ENCODE results near the gene VILL. TPM values are rescaled to one million over a fixed set of nuclear protein-coding genes. Genes with fewer than 3 reads are reported as not detected.

The VILL gene
- total RNA-seq, 2 donors from 2014 or later: 11.5 to 13.7 TPM

- no peaks in the 10 kb centered on the region for H3K9me3 ChIP-seq
- no peak for TF ChIP-seq CTCF (IDR thresholded peaks at IDR 0.05)
- no peaks in the 10 kb centered on the region for H3K27me3 ChIP-seq (replicated peaks; ENCODE audit: insufficient read depth)
- DNase-seq (ENCODE audit: low spot score) (no peak), ATAC-seq (ENCODE audit: insufficient number of reproducible peaks, low FRiP score, low read depth) (no peak)
- no peaks in the 10 kb centered on the region for H3K36me3 ChIP-seq
- H3K27ac ChIP-seq: no peak overlapping the region
- peaks cover 28 to 57% of the 10 kb centered on the region in 2 donors for H3K4me1 ChIP-seq (ENCODE audit: control insufficient read depth in 1 of 2, low read depth in 2 of 2)
- no peak overlapping the region for H3K4me3 ChIP-seq
These were observed 46.8 kb upstream of the VILL start for GRCh38 chr3:37943631-37944314.

GRCh38 chr3:37944391-37944842, 46.2 kb upstream of the VILL start:
- TF ChIP-seq CTCF (IDR thresholded peaks at IDR 0.05): no peak
- H3K9me3 ChIP-seq: no peaks in the 10 kb centered on the region
- DNase-seq (ENCODE audit: low spot score): no peak
- no peaks in the 10 kb centered on the region for H3K27me3 ChIP-seq (replicated peaks; ENCODE audit: insufficient read depth)
- peak overlapping the region; percentile 15 to 54 for H3K27ac ChIP-seq
- peaks cover 28 to 53% of the 10 kb centered on the region in 2 donors for H3K4me1 ChIP-seq (ENCODE audit: control insufficient read depth in 1 of 2, low read depth in 2 of 2)
- no peak for ATAC-seq (ENCODE audit: insufficient number of reproducible peaks, low FRiP score, low read depth)
- H3K4me3 ChIP-seq: peak overlapping the region; percentile 48
- H3K36me3 ChIP-seq: no peaks in the 10 kb centered on the region

- Histone ChIP-seq H3K4me3 (peak overlapping the region; percentile 48), H3K27ac (peak overlapping the region; percentile 24 to 54), H3K9me3 (no peaks in the 10 kb centered on the region), H3K36me3 (no peaks in the 10 kb centered on the region), H3K27me3 (replicated peaks; ENCODE audit: insufficient read depth) (no peaks in the 10 kb centered on the region), H3K4me1 (ENCODE audit: control insufficient read depth in 1 of 2, low read depth in 2 of 2) (peaks cover 35 to 55% of the 10 kb centered on the region in 2 donors)
- TF ChIP-seq CTCF (IDR thresholded peaks at IDR 0.05): no peak
- ATAC-seq (ENCODE audit: insufficient number of reproducible peaks, low FRiP score, low read depth): no peak
- DNase-seq (ENCODE audit: low spot score): no peak
These were observed 45.3 kb upstream of the VILL start for GRCh38 chr3:37945156-37945806.

GRCh38 chr3:37945807-37946530, 44.6 kb upstream of the VILL start:
- peaks cover 40 to 55% of the 10 kb centered on the region in 2 donors for H3K4me1 ChIP-seq (ENCODE audit: control insufficient read depth in 1 of 2, low read depth in 2 of 2)

More at GRCh38 chr3:37945807-37946530, 44.6 kb upstream of the VILL start:
- Histone ChIP-seq H3K4me3 (no peak overlapping the region), H3K9me3 (no peaks in the 10 kb centered on the region), H3K27me3 (replicated peaks; ENCODE audit: insufficient read depth) (no peaks in the 10 kb centered on the region), H3K27ac (peak overlapping the region; percentile 24 to 54), H3K36me3 (no peaks in the 10 kb centered on the region)
- no peak for DNase-seq (ENCODE audit: low spot score)
- no peak for ATAC-seq (ENCODE audit: insufficient number of reproducible peaks, low FRiP score, low read depth)
- no peak for TF ChIP-seq CTCF (IDR thresholded peaks at IDR 0.05)
